Ovary (tissue), 9 donors: ENCODE results near the gene RASSF10. TPM values are rescaled to one million over a fixed set of nuclear protein-coding genes. Genes with fewer than 3 reads are reported as not detected.

ENCODE experiments used
- DNase-seq, 5 donors: peaks; one replicate each; pipeline ENCODE4 v3.0.0-alpha.2; 2019 to 2020
- H3K27ac ChIP-seq, 2 donors: fragments of 200-600 bp; one replicate each; pipeline versions ENCODE4 v1.5.1 to v1.8.0; 2019 to 2022
- H3K27me3 ChIP-seq: fragments of 200-600 bp; one replicate; pipeline ENCODE4 v1.8.0; 2022
- H3K36me3 ChIP-seq: fragments of 200-600 bp; sonication (generic); one replicate; pipeline ENCODE4 v1.5.1; 2019
- H3K4me1 ChIP-seq: one replicate; pipeline ENCODE4 v1.8.1; 2013; ENCODE audit warnings: mild to moderate bottlenecking, moderate library complexity; ENCODE audit not compliant: insufficient read depth
- H3K4me3 ChIP-seq: fragments of 200-600 bp; sonication (generic); one replicate; pipeline ENCODE4 v1.5.1; 2017
- H3K9me3 ChIP-seq, 2 donors: fragments of 200-600 bp in 1 of 2; sonication (generic) in 1 of 2; one replicate each; pipeline versions ENCODE4 v1.5.1 to v1.8.1; 2013 to 2019; ENCODE audit warnings: mild to moderate bottlenecking in 1 of 2, moderate library complexity in 1 of 2
- EP300 ChIP-seq: sonication (generic); formaldehyde crosslinking; IDR thresholded peaks from one replicate; pipeline ENCODE4 v1.6.1; 2017; ENCODE audit warnings: antibody characterized with exemption
- POLR2A ChIP-seq: fragments of 450-650 bp; IDR thresholded peaks from one replicate; pipeline ENCODE4 v1.6.1; 2017; ENCODE audit warnings: antibody characterized with exemption, mild to moderate bottlenecking, moderate library complexity
- WGBS, 3 donors: extraction: QIAGEN DNeasy Blood & Tissue Kit in 1 of 3; methylation state at CpG; one replicate each; pipeline versions ENCODE4 v1.1.5 to v1.1.7; 2013 to 2017; 5-methylcytosine and 5-hydroxymethylcytosine counted together
- intact Hi-C, 4 donors: fragments of 100-400 bp; cut with DNase I; formaldehyde crosslinking; loops; one replicate each; pipeline versions ENCODE4 v1.11.0 to v1.15.1; 2022 to 2023
- polyA plus RNA-seq, 2 donors: library from polyadenylated mRNA; stranded (reverse); fragments of 200-250 nt in 1 of 2; fragments of 350-450 nt in 1 of 2; fragmentation: Illumina TruSeq in 1 of 2; extraction: RNeasy Lipid Tissue Mini Kit (QIAGEN cat#74804) in 1 of 2; gene quantifications; one replicate each; pipeline ENCODE4 v1.2.3, GENCODE V29; 2013 to 2014
- total RNA-seq, 7 donors: library from RNA; depleted of rRNA in 2 of 7; stranded (reverse); fragments of >200 nt in 2 of 7; fragmentation: NEBNext Ultra II Directional in 3 of 7; extraction: Animal tissue kit (Norgen Biotek cat#: 25700) in 3 of 7; gene quantifications; one replicate each; pipeline versions ENCODE4 v1.1.0 to v1.2.4, GENCODE V29; 2016 to 2023
- TF ChIP-seq, protein P1 (sequence below), 3 donors: fragments of 450-650 bp in 2 of 3; fragments of 200-600 bp in 1 of 3; IDR thresholded peaks; one replicate each; pipeline versions ENCODE4 v1.5.1 to v1.8.0; 2016 to 2022; ENCODE audit warnings: antibody characterized with exemption in 3 of 3, mild to moderate bottlenecking in 1 of 3
- donor health status: DM: no; HTN: no; CAD: no; lungs with moderate emphysema.
- donor health status: DM: no; HTN: no; CAD: no.
- donor health status: Bipolar disorder and iron deficiency.
- donor health status: DM: yes; HTN: yes; CAD: no.
- donor health status: DM: no; HTN: no; CAD: no.
- donor health status: DM: yes; HTN: yes; CAD: no.

The RASSF10 gene
- total and polyA plus RNA-seq, 9 donors = 0.36 to 3.8 (median 0.72) TPM; not detected in 3

DNA sequence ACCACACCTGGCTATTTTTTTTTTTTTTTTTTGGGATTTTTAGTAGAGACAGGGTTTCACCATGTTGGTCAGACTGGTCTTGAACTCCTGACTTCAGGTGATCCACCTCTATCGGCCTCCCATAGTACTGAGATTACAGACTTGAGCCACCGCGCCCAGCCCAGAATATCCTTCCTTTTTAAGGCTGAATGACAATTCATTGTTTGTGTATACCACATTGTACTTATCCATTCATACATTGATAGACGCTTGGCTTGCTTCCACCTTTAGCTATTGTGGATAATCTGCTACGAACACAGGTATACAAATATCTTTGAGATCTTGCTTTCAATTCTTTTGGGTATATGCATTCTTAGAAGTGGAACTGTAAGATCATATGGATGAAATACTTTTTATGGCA lies 10.8 kb upstream of the RASSF10 start:
- Histone ChIP-seq H3K27me3 (no peaks in the 10 kb centered on the region), H3K27ac (no peak overlapping the region), H3K4me3 (no peak overlapping the region), H3K36me3 (no peaks in the 10 kb centered on the region), H3K9me3 (no peaks in the 10 kb centered on the region), H3K4me1 (no peaks in the 10 kb centered on the region)
- WGBS, 3 donors = 92 to 93% (median 93%) methylated on average over 5 of the region's 5 CpGs
- intact Hi-C loops = no loop called here
- no peak for DNase-seq
- TF ChIP-seq EP300 (no peak), POLR2A (no peak)
- TF ChIP-seq, protein P1, sequence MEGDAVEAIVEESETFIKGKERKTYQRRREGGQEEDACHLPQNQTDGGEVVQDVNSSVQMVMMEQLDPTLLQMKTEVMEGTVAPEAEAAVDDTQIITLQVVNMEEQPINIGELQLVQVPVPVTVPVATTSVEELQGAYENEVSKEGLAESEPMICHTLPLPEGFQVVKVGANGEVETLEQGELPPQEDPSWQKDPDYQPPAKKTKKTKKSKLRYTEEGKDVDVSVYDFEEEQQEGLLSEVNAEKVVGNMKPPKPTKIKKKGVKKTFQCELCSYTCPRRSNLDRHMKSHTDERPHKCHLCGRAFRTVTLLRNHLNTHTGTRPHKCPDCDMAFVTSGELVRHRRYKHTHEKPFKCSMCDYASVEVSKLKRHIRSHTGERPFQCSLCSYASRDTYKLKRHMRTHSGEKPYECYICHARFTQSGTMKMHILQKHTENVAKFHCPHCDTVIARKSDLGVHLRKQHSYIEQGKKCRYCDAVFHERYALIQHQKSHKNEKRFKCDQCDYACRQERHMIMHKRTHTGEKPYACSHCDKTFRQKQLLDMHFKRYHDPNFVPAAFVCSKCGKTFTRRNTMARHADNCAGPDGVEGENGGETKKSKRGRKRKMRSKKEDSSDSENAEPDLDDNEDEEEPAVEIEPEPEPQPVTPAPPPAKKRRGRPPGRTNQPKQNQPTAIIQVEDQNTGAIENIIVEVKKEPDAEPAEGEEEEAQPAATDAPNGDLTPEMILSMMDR (IDR thresholded peaks at IDR 0.05) = no peak

DNA sequence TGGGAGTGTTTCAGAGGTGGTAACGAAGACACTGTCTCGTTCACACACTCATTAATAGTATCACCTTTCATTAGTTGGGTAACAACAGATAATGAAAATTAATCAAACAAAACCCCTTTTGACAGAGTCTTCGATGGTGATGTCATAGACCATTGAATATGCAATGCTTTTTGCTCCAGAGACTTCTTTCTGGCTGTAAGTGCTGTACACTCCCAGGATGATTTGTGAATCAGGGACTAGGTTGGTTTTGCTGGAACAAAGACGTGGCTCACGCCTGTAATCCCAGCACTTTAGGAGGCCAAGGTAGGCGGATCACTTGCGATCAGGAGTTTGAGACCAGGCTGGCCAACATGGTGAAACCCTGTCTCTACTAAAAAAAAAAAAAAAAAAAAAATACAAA lies 9.5 kb upstream of the RASSF10 start:
- H3K4me3 ChIP-seq = no peak overlapping the region
- no peaks in the 10 kb centered on the region for H3K27me3 ChIP-seq
- intact Hi-C loops = no loop called here
- no peaks in the 10 kb centered on the region for H3K9me3 ChIP-seq
- H3K27ac ChIP-seq = no peak overlapping the region
- WGBS, 3 donors = 72 to 80% (median 80%) methylated on average over 7 of the region's 7 CpGs
- TF ChIP-seq, protein P1 (IDR thresholded peaks at IDR 0.05) = no peak
- no peak for TF ChIP-seq POLR2A
- no peak for TF ChIP-seq EP300
- no peaks in the 10 kb centered on the region for H3K36me3 ChIP-seq
- H3K4me1 ChIP-seq = no peaks in the 10 kb centered on the region
- no peak for DNase-seq

- no peaks in the 10 kb centered on the region for H3K36me3 ChIP-seq
Observed at GRCh38 chr11:13000116-13000515, 9.0 kb upstream of the RASSF10 start.

DNA sequence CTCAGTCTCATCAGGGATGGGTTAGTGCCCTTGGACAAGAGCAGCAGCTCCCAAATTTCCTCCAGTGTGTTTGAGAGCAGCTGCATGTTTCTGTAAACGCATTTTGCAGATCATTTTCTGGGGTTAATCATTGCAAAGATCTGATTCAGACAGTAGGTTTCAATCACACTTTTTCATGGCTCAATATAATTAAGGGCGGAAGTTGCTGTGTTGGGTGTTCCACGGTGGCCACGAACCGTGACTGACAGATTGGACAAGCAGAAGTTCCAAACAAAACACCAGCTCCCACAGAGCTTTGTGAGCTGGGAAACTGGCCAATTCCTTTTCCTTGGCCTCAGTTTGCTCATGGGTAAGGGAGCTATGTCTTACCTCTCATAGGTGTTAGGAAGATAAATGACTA lies 8.4 kb upstream of the RASSF10 start:
- no peaks in the 10 kb centered on the region for H3K27me3 ChIP-seq
- H3K36me3 ChIP-seq = no peaks in the 10 kb centered on the region
- no peak overlapping the region for H3K4me3 ChIP-seq
- no peaks in the 10 kb centered on the region for H3K4me1 ChIP-seq
- 20 to 36% (median 21%) methylated on average over 5 of the region's 5 CpGs for WGBS, 3 donors
- intact Hi-C loops = no loop called here
- no peak for TF ChIP-seq POLR2A
- TF ChIP-seq EP300 = no peak
- TF ChIP-seq, protein P1 (IDR thresholded peaks at IDR 0.05) = no peak
- DNase-seq = no peak
- H3K9me3 ChIP-seq = no peaks in the 10 kb centered on the region
- no peak overlapping the region for H3K27ac ChIP-seq

More at GRCh38 chr11:13000116-13000515, 9.0 kb upstream of the RASSF10 start:
- Histone ChIP-seq H3K9me3 (no peaks in the 10 kb centered on the region), H3K4me3 (no peak overlapping the region), H3K27ac (no peak overlapping the region), H3K27me3 (no peaks in the 10 kb centered on the region), H3K4me1 (no peaks in the 10 kb centered on the region)
- TF ChIP-seq POLR2A (no peak), EP300 (no peak)
- TF ChIP-seq, protein P1 (IDR thresholded peaks at IDR 0.05) = no peak
- intact Hi-C loops = no loop called here
- WGBS, 3 donors = 90 to 95% (median 92%) methylated on average over 3 of the region's 3 CpGs
- no peak for DNase-seq
